HG03025 (cell line): ENCODE results near the gene NFE2L2.
"Not testable (repeated sequence)": the region's sequence is repeated elsewhere in the genome, so short reads cannot be mapped to it uniquely, and the experiment has no call there.

Experiments
- ATAC-seq: cut with Tn5 transposase; IDR thresholded peaks from one replicate; pipeline ENCODE4 v1.9.1; 2021; ENCODE audit warnings: mild to moderate bottlenecking, moderate library complexity; ENCODE audit not compliant: unreplicated experiment, low FRiP score

NFE2L2 gene

GRCh38 chr2:177207101-177207500 is 57.4 kb downstream of the NFE2L2 start:
- ATAC-seq, result peak; percentile 60

GRCh38 chr2:177204417-177204816 is 60.1 kb downstream of the NFE2L2 start:
- no peak for ATAC-seq

GRCh38 chr2:177201919-177202346 is 62.6 kb downstream of the NFE2L2 start:
- ATAC-seq, result no peak

- ATAC-seq, result not testable (repeated sequence)
Observed at GRCh38 chr2:177200419-177200818, 64.1 kb downstream of the NFE2L2 start.

GRCh38 chr2:177195194-177195593 is 69.3 kb downstream of the NFE2L2 start:
- no peak for ATAC-seq

GRCh38 chr2:177193240-177193639 is 71.3 kb downstream of the NFE2L2 start:
- no peak for ATAC-seq

- ATAC-seq, result no peak
Observed at GRCh38 chr2:177192788-177193187, 71.7 kb downstream of the NFE2L2 start.

- no peak for ATAC-seq
Observed at GRCh38 chr2:177190941-177191340, 73.6 kb downstream of the NFE2L2 start.

GRCh38 chr2:177188482-177189469 is 75.8 kb downstream of the NFE2L2 start:
- no peak for ATAC-seq

- no peak for ATAC-seq
Observed at GRCh38 chr2:177187631-177188312, 76.8 kb downstream of the NFE2L2 start.

- not testable (repeated sequence) for ATAC-seq
Observed at GRCh38 chr2:177186038-177186437, 78.5 kb downstream of the NFE2L2 start.

- ATAC-seq, result no peak
Observed at GRCh38 chr2:177184606-177185005, 79.9 kb downstream of the NFE2L2 start.

- no peak for ATAC-seq
Observed at GRCh38 chr2:177183860-177184259, 80.7 kb downstream of the NFE2L2 start.
